Activated CD8-positive, alpha-beta memory T cell treated with anti-CD3 and anti-CD28 coated beads, Interleukin-2, amount 50 U/mL, for 48 hours (primary cell): ENCODE results near the gene KHDC1.
"Not testable (repeated sequence)": the region's sequence is repeated elsewhere in the genome, so short reads cannot be mapped to it uniquely, and the experiment has no call there.

ENCODE experiments used
- DNase-seq: peaks from one replicate; pipeline ENCODE4 v3.0.0-alpha.2; 2020

KHDC1 gene, protein sequence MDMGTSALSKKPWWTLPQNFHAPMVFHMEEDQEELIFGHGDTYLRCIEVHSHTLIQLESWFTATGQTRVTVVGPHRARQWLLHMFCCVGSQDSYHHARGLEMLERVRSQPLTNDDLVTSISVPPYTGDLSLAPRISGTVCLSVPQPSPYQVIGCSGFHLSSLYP

DNA sequence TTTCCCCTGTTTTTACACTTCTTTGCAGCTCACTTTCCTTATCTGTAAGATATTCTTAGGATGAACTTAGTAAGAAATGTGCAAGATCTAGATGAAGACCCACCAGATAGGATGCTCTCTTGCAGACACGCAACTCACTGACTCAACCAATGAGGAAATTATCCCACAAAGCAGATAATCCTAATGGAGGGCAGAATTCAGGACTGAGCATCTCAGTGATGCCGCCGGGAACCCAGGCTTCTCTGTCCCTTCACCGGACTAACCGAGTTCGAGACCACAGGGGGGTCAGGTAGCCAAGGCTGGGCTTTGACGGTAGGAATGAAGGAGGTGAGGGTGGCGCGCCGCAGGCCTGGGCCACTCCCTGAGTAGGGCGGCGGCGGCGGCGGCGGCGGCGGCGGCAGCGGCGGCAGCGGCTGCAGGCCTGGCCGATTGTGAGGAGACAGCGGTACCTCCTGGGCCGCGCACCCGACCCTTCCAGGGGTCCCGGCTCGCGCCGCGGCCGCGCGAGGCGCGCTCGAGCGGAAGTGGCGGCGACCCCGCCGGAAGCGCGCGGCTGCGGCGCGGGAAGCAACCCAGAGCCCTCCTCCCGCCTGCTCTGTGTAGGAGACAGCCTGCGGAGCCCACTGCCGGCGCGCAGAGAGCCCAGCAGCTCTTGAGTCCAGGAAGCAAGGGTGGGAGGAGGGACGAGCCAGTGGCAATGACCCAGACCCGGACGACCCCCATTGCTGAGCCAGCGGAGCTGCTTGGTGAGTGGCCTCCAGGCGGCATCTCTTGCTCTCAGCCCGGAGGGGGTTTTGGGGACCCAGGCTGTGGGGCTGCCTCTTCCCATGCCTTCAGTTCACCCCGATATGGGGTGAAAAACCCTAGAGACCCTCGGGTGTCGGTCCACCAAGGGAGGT, at the start of gene KHDC1:
KHDC1 (minus strand) TSS at position 526 of the 899 bp plus-strand sequence. CDS start 20,679 bp downstream, outside the sequence.
- peak; percentile 83 for DNase-seq

DNA sequence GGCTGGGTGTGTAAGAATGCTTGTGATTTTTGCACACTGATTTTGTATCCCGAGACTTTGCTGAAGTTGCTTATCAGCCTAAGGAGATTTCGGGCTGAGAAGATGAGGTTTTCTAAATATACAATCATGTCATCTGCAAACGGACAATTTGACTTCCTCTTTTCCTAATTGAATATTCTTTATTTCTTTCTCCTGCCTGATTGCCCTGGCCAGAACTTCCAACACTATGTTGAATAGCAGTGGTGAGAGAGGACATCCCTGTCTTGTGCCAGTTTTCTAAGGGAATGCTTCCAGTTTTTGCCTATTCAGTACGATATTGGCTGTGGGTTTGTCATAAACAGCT, 47.5 kb upstream of the KHDC1 start:
- DNase-seq, result not testable (repeated sequence)

- peak; percentile 85 for DNase-seq
Measured at GRCh38 chr6:73309785-73310502, 46.9 kb upstream of the KHDC1 start.

DNA sequence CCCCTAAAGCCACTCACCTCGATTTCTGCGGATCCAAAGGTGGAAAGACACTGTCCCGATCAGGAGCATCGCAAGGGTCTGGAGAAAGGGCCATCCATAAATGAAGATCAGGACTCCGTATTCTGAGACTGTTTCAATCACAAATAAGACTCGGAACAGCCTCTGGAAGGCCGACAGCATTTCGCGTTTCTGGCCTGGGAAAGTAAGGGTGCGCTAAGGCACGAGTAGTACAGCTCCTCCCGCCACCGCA, 46.5 kb upstream of the KHDC1 start:
- DNase-seq, result no peak

GRCh38 chr6:73308712-73309534, 45.9 kb upstream of the KHDC1 start:
- DNase-seq, result peak; percentile 58

DNA sequence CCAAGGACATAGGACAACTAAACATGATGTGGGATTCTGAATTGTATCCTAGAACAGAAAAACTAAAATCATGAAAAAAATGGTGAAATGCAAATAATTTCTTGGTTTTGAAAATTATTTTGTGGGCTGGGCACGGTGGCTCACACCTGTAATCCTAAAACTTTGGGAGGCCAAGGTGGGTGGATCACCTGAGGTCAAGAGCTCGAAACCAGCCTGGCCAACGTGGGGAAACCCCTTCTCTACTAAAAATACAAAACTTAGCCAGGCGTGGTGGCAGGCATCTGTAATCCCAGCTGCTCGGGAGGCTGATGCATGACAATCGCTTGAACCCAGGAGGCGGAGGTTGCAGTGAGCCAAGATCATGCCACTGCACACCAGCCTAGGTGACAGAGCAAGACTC, 40.8 kb upstream of the KHDC1 start:
- not testable (repeated sequence) for DNase-seq

GRCh38 chr6:73302339-73302738, 39.3 kb upstream of the KHDC1 start:
- DNase-seq, result no peak

- no peak for DNase-seq
Measured at GRCh38 chr6:73299151-73299971, 36.4 kb upstream of the KHDC1 start.

DNA sequence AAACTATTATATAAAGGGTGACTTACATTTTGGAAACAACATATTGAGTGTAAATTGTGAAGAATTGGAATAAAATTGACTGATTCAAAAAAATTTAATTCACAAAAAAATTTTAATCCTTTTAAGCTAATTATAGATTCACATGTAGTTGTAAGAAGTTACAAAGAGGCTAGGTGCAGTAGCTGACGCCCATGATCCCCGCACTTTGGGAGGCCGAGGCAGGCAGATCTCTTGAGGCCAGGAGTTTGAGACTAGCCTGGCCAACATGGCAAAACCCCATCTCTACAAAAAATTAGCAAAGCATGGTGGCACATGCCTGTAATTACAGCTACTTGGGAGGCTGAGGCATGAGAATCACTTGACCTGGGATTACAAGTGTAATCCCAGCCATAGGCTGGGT, 30.3 kb upstream of the KHDC1 start:
- DNase-seq, result no peak

GRCh38 chr6:73290435-73290834, 27.4 kb upstream of the KHDC1 start:
- DNase-seq, result no peak

DNA sequence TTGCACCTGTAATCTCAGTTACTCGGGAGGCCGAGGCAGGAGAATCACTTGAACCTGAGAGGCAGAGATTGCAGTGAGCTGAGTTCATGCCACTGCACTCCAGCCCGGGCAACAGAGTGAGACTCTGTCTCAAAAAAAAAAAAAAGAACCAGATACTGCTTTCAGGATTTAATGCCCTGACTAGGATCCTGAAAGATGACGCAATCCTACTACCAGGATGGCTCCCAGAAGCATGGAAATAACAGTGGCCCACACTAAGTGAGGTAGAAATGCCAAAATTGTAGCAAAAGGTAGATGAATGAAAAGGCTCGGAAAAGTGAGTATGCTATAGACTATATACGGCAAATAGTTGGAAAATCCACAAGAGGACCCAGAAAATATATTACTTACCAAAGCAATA, 23.8 kb upstream of the KHDC1 start:
- no peak for DNase-seq

- DNase-seq, result no peak
Measured at GRCh38 chr6:73285674-73286283, 22.8 kb upstream of the KHDC1 start.

- no peak for DNase-seq
Measured at GRCh38 chr6:73282871-73283270, 19.9 kb upstream of the KHDC1 start.

DNA sequence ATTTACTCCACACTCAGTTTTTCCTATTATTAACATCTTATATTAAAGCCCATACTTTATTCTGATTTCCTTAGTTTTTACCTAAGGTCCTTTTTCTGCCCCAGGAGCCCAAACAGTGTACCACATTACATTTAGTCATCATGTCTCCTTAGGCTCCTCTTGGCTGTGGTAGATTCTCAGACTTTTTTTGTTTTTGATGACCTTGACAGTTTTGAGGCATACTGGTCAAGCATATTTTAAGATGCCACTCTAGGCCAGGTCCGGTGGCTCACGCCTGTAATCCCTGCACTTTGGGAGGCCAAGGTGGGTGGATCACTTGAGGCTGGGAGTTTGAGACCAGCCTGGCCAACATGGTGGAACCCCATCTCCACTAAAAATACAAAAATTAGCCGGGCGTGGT, 18.7 kb upstream of the KHDC1 start:
- DNase-seq, result not testable (repeated sequence)

- DNase-seq, result not testable (repeated sequence)
Measured at GRCh38 chr6:73269296-73269695, 6.3 kb upstream of the KHDC1 start.

DNA sequence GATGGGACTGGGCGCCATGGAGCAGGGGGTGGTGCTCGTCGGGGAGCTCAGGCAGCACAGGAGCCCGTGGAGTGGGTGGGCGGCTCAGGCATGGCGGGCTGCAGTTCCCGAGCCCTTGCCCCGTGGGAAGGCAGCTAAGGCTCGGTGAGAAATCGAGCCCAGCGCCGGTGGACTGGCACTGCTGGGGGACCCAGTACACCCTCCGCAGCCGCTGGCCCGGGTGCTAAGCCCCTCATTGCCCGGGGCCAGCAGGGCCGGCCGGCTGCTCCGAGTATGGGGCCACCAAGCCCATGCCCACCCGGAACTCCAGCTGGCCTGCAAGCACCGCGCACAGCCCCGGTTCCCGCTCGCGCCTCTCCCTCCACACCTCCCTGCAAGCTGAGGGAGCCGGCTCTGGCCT, 5.9 kb upstream of the KHDC1 start:
- DNase-seq, result not testable (repeated sequence)

DNA sequence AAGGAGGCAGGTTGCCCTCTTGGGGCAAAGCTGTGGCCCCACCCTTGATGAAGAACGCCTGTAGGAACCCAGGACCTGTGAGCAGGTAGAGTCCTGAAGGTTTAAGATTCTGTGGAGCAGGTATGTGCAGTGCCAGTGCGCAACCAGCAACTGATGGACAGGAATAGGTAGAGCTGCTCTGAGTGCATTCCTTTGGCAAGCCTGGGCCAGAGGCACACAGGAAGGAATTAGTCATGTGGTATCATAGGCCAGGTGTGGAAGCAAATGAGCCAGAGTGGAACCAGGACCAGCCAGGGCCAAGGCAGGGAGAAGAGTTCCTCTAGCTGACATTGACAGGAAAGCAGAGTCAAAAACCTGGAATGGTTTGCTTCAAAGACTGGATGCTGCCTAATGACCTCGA, 1.4 kb upstream of the KHDC1 start:
- no peak for DNase-seq

DNA sequence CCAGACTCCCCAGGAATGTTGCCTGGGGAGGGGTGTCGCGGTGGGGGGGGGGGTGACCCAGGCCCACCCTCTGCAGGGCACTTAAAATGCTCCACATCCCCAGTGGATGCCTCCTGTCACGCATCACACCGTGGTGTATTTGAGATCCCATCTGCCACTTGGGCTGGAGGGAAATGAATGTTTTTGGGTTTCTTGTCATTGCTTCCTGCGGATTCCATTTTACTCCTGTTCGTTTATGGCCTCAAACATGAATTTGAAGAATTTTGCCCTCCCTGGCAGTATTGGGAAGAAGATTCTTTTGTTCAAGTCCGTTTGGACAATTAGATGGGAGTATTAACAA, 544 bp upstream of the KHDC1 start:
- DNase-seq, result no peak

DNA sequence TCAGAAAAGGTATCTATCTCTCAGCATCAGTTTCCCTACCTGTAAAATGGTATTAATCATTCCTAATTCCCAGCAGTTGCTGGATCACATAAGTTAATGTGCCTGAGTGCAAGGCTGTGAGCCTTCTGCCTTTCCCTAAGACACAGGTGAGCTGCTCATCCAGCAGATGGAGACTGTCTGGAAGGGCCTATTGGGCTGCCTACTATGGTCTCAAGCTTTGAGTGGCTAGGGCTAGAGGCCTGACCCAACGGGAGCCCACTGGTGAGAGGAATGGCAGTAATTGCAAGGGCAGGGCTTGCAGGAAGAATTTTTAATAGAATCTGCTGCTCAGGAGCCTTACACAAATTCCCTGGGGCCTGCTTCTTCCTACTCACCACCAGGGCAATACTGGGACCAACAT, 4.3 kb downstream of the KHDC1 start:
- DNase-seq, result no peak

- DNase-seq, result not testable (repeated sequence)
Measured at GRCh38 chr6:73254323-73254722, 8.7 kb downstream of the KHDC1 start.

DNA sequence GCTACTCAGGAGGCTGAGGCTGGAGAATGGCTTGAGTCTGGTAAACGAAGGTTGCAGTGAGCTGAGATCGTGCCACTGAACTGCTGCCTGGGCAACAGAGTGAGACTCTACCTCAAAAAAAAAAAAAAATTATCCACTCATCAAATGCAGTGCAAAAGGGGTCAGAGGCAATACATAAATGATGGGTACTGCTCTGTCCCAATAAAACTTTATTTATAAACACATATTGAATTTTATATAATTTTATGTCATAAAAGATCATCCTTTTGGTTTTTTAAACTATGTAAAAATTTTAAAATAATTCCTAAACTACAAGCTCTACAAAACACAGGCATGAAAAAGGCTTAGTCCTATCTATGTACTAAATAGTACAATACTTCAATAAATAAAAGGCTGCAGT, 10.3 kb downstream of the KHDC1 start:
- DNase-seq, result no peak

GRCh38 chr6:73250016-73250415, 13.0 kb downstream of the KHDC1 start:
- no peak for DNase-seq
